Large intestine (tissue), 3 donors: ENCODE results near the gene FOXO3. TPM values are rescaled to one million over a fixed set of nuclear protein-coding genes. Genes with fewer than 3 reads are reported as not detected.
A peak's percentile ranks its signal among the peaks of the same experiment; 100 is the strongest.
"Not testable (repeated sequence)": the region's sequence is repeated elsewhere in the genome, so short reads cannot be mapped to it uniquely, and the experiment has no call there.

Experiments
- DNase-seq, 2 donors: peaks; one replicate each; pipeline versions ENCODE4 v3.0.0 to v3.0.0-alpha.2; 2013
- H3K27ac ChIP-seq: one replicate; pipeline ENCODE4 v1.5.1; 2013; ENCODE audit warnings: low read length
- H3K27me3 ChIP-seq: 2 replicates; pipeline ENCODE4 v1.6.1; 2013; ENCODE audit warnings: low read length; ENCODE audit not compliant: control insufficient read depth, insufficient read depth
- H3K36me3 ChIP-seq: 2 replicates; pipeline ENCODE4 v1.6.1; 2013; ENCODE audit warnings: low read length; ENCODE audit not compliant: control insufficient read depth, insufficient read depth
- H3K4me1 ChIP-seq: one replicate; pipeline ENCODE4 v1.6.1; 2013; ENCODE audit warnings: low read length; ENCODE audit not compliant: control insufficient read depth, insufficient read depth
- H3K4me3 ChIP-seq: one replicate; pipeline ENCODE4 v1.5.1; 2013; ENCODE audit warnings: low read length
- H3K9me3 ChIP-seq: one replicate; pipeline ENCODE4 v1.6.1; 2013; ENCODE audit warnings: mild to moderate bottlenecking, low read depth, low read length, moderate library complexity; ENCODE audit not compliant: control insufficient read depth
- WGBS: methylation state at CpG from one replicate; pipeline ENCODE4 v1.1.5; 2013; ENCODE audit warnings: low lambda C conversion rate; ENCODE audit not compliant: insufficient coverage; 5-methylcytosine and 5-hydroxymethylcytosine counted together
- polyA plus RNA-seq: library from polyadenylated mRNA; unstranded; fragments of 120-200 nt; gene quantifications from one replicate; pipeline ENCODE4 v1.2.1, GENCODE V29; 2013

Gene FOXO3
- polyA plus RNA-seq, 1 donor, result 39.9 TPM

DNA sequence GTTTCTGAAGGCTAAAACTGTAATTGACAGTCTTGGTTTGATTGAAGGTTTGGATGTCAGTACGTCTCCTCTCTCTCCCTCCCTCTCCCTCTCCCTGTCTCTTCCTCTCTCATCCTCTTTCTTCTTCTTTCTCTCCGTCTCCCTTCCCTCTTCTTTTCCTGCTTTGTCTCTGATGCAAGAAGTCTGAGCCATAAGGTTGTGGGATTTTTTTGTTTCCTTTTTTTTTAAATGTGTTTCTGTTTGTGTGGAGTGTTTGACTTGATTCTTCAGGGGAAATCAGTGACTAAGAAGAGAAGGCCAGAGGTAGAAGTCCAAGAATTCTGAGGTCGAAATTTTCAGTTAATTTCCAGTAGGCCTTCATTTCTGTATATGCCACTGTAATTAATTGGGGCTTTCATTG lies 111.9 kb downstream of the FOXO3 start:
- 93% methylated on average over 2 of the region's 3 CpGs for WGBS
- peaks cover 19% of the 10 kb centered on the region for H3K4me1 ChIP-seq
- peaks cover 8% of the 10 kb centered on the region for H3K36me3 ChIP-seq
- H3K4me3 ChIP-seq, result no peak overlapping the region
- H3K27ac ChIP-seq, result no peak overlapping the region
- no peak for DNase-seq
- no peaks in the 10 kb centered on the region for H3K27me3 ChIP-seq
- H3K9me3 ChIP-seq, result no peaks in the 10 kb centered on the region

DNA sequence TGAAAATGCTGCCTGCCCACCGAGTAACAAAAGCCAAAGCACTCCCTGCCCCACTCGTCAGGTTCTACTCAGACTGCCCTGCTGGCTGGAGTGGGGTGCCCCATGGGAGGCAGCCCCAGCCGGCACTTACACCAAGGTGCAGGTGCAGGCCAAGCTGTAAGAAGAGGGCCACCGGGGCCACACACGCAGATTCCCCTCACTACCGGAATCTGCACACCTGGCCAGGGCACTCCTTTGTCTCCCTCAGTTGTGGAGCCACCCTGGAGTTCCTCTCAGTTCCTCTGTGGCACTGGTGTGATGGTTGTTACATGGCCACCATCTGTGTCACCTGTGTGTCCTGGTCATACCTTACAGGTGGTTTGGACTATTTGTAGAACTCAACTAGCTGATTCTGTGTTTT lies 112.4 kb downstream of the FOXO3 start:
- Histone ChIP-seq H3K27ac (no peak overlapping the region), H3K4me3 (no peak overlapping the region), H3K36me3 (peaks cover 4% of the 10 kb centered on the region), H3K9me3 (no peaks in the 10 kb centered on the region), H3K4me1 (peaks cover 19% of the 10 kb centered on the region), H3K27me3 (no peaks in the 10 kb centered on the region)
- DNase-seq, result no peak
- no CpG with 5 or more reads among the region's 6 CpGs for WGBS

DNA sequence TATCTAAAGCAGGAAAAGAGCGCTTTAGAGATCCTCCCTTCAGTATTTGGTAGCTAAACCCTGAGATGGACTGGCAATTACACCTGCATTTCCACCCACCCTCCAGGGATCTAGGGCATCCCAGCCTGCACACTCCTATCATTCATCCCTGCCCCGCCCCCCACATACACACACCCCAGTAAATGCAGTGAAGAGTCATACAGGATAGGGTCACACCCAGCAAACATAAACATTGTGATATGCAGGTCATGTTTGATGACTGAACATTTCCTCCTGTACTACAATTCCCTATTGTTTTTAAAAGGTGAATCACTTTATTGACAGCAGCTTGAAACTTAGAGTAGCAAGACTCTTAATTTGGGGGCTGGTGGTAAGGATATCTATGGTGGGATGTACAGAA lies 112.9 kb downstream of the FOXO3 start:
- Histone ChIP-seq H3K27ac (no peak overlapping the region), H3K9me3 (no peaks in the 10 kb centered on the region), H3K36me3 (no peaks in the 10 kb centered on the region), H3K27me3 (no peaks in the 10 kb centered on the region), H3K4me1 (peaks cover 19% of the 10 kb centered on the region), H3K4me3 (no peak overlapping the region)
- WGBS, result no CpG with 5 or more reads among the region's 2 CpGs
- no peak for DNase-seq

DNA sequence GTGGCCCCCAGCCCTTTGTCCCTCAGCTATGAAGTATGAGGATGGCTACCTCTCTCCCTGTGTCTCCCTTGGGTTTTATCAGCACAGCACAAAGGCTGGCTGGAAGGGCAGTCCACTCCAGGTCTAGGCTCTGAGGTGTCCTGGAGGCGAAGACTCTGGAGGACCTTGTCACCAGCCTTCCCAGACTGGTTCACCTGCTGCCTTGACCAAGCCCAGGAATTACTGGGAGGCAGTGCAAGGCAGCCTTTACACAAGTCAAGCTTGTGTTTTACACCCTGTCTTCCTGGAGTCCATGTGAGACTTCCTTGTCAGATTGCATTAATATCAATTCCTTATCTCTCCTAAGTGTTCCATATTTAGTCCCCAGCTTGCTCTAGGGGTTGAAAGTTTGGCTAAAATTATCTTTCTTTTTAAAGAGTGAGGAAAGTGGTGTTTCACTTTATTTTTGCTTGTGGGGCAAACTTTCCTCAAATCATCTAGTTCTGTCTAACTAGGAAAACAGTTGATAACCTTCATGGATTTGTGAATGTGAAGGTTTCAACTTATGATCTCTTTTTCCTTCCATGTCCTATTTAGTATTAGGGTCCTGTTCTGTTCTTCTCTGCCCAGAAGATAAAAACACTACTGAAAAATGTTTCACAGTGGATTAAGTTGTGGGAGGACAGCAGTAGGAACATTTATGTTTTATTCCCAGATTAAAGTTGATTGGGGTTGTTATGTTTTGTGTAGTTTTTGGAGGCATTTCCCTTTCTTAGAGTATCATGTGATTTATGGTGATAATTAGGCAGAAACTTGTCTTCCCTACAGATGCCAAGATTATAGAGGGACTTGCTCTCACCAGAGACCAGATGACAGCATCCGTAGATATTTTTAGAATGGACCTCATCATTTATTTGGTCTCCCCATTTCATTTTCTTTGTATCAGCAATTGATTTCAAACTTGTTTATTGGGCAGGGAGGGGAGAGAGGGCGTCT lies 114.8 kb downstream of the FOXO3 start:
- H3K36me3 ChIP-seq, result peaks cover 7% of the 10 kb centered on the region
- 100% methylated on average over 1 of the region's 3 CpGs for WGBS
- H3K4me1 ChIP-seq, result peaks cover 19% of the 10 kb centered on the region
- DNase-seq, result peak in 1 of 2 donors; percentile 33
- peak overlapping the region; percentile 6 for H3K27ac ChIP-seq
- no peaks in the 10 kb centered on the region for H3K27me3 ChIP-seq
- no peaks in the 10 kb centered on the region for H3K9me3 ChIP-seq
- H3K4me3 ChIP-seq, result no peak overlapping the region

DNA sequence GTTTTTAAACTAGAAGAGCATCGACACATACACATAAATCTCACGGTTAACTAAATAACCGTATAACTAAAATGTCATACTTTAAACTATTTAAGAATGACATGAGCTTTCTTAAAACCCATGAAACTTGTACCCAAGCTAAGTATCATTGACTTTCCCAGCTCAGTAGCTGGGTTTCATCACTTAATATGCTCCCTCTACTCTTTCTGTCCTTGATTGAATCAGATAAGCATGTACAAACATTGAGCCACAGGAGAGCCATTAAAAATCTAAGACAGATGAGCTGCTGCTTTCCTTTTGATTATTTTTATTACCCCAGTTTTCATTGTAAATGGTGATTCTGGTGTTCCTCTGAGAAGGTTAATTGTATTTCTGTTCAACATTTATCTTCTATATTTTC lies 115.8 kb downstream of the FOXO3 start:
- peaks cover 7% of the 10 kb centered on the region for H3K36me3 ChIP-seq
- no peaks in the 10 kb centered on the region for H3K27me3 ChIP-seq
- no peak for DNase-seq
- H3K9me3 ChIP-seq, result no peaks in the 10 kb centered on the region
- H3K4me3 ChIP-seq, result no peak overlapping the region
- H3K4me1 ChIP-seq, result peaks cover 19% of the 10 kb centered on the region
- H3K27ac ChIP-seq, result no peak overlapping the region
- no CpG with 5 or more reads among the region's 3 CpGs for whole genome bisulfite sequencing

DNA sequence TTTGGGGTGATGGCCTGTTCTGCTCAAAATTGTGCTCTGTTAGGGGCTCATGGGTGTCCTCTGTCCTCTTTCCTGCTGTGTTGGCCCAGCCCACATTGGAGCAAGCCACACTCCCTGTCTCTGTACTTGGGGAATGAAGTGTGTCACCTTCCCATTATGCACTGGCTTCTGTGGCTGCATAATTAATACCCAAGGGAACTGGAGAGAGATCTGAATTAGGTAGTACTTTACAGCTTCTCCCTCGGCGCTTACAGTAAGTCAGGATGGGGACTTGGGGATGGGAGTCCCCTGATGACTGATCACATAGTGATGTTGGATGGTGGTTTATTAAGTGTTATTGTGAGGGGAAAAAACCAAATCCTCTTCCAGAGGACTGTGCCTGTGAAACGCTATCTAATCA lies 116.6 kb downstream of the FOXO3 start:
- no peak for DNase-seq
- WGBS, result no CpG with 5 or more reads among the region's 3 CpGs
- no peaks in the 10 kb centered on the region for H3K27me3 ChIP-seq
- peaks cover 19% of the 10 kb centered on the region for H3K4me1 ChIP-seq
- H3K27ac ChIP-seq, result no peak overlapping the region
- no peaks in the 10 kb centered on the region for H3K9me3 ChIP-seq
- peaks cover 7% of the 10 kb centered on the region for H3K36me3 ChIP-seq
- H3K4me3 ChIP-seq, result no peak overlapping the region

DNA sequence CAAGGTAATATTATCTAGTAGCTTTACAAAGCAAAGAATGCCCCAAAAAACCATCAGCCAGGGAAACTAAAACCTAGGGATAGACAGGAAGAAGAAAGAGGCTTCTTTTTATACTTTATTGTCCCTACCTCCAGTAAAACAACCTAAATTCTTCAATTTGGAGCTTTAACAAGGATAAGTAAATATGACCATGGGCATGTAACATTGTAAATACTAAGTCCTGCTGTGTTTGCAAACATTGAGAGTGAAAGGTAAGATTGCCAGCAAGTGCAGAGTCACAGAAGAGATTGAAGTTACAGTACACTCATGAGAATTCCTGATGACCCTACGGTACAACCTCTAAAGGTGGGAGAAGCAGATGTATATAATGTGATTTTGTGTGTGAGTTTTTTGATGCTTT lies 117.2 kb downstream of the FOXO3 start:
- no peak overlapping the region for H3K27ac ChIP-seq
- H3K27me3 ChIP-seq, result no peaks in the 10 kb centered on the region
- peaks cover 19% of the 10 kb centered on the region for H3K4me1 ChIP-seq
- H3K4me3 ChIP-seq, result no peak overlapping the region
- peaks cover 7% of the 10 kb centered on the region for H3K36me3 ChIP-seq
- no peak for DNase-seq
- WGBS, result no CpG with 5 or more reads among the region's 1 CpG
- no peaks in the 10 kb centered on the region for H3K9me3 ChIP-seq

DNA sequence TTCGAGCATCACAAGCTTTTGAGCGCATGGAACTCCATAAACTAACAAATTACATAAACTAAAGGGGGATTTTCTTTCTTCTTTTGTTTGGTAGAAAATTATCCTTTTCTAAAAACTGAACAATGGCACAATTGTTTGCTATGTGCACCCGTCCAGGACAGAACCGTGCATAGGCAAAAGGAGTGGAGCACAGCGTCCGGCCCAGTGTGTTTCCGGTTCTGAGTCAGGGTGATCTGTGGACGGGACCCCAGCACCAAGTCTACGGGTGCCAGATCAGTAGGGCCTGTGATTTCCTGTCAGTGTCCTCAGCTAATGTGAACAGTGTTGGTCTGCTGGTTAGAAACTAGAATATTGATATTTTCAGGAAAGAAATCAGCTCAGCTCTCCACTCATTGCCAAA lies 119.6 kb downstream of the FOXO3 start:
- not testable (repeated sequence) for H3K36me3 ChIP-seq, H3K27me3 ChIP-seq, H3K27ac ChIP-seq, H3K9me3 ChIP-seq, H3K4me3 ChIP-seq, DNase-seq
- peaks cover 15% of the 10 kb centered on the region for H3K4me1 ChIP-seq
- WGBS, result no CpG with 5 or more reads among the region's 9 CpGs

DNA sequence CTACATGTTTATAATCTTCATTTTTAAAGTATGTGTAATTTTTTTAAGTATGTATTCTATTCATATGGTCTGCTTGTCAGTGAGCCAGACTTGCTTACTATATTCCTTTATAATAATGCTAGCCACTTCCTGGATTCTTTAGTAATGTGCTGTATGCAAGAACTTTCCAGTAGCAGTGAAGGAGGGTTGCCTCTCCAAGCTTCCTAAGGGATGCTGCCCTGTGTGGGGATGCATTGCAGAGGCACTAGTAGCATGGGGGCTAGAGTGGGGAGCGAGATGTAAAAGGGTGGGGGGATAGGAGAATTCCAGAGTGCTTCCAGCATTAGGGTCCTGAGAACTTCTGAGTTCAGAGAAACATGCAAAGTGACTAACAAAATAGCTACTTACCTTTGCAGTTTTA lies 121.0 kb downstream of the FOXO3 start:
- DNase-seq, H3K4me1 ChIP-seq, H3K27ac ChIP-seq, H3K27me3 ChIP-seq, H3K9me3 ChIP-seq, H3K4me3 ChIP-seq: not testable (repeated sequence)
- peaks cover 20% of the 10 kb centered on the region for H3K36me3 ChIP-seq
- no CpG with 5 or more reads among the region's 1 CpG for WGBS

DNA sequence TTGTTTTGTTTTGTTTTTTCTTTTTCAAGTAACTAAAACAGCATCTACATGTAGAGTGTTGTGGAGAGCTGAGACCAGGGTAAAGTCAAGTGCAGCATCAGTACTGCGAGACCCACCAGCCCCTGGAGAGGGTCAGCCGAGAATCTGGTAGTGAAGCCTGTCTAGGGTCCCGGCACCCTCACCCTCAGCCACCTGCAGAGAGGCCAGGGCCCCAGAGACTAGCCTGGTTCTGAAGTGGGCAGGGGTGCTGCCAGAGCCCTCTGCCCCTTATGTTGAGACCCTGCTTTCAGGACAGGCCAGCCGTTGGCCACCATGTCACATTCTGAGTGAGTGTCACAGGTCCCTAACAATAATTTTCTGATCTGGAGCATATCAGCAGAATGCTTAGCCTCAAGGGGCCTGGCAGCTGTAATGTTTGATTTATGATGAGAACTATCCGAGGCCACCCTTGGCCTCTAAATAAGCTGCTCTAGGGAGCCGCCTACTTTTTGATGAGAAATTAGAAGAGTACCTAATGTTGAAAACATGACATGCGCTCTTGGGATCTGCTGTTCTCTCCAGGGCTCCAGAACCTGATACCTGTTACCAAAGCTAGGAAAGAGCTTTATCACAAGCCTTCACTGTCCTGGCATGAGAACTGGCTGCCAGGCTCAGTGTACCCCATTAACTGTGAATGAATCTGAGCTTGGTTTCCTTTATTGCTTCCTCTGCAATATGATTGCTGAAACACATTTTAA lies 121.8 kb downstream of the FOXO3 start:
- WGBS, result no CpG with 5 or more reads among the region's 7 CpGs
- not testable (repeated sequence) for H3K27me3 ChIP-seq, DNase-seq, H3K9me3 ChIP-seq, H3K4me3 ChIP-seq, H3K27ac ChIP-seq, H3K4me1 ChIP-seq
- H3K36me3 ChIP-seq, result peaks cover 25% of the 10 kb centered on the region
